HepG2 (cell line): ENCODE measurements around the gene SCO1. TPM values are rescaled to one million over a fixed set of nuclear protein-coding genes. Genes with fewer than 3 reads are reported as not detected.

Experiments used
- AKNA ChIP-seq: sonication (generic); formaldehyde crosslinking; IDR thresholded peaks from 2 replicates; pipeline ENCODE4 v1.4.0; 2020; ENCODE audit warnings: missing genetic modification reagents, borderline replicate concordance
- ATF5 ChIP-seq: sonication (generic); formaldehyde crosslinking; IDR thresholded peaks from 2 replicates; pipeline ENCODE4 v1.4.0; 2020; ENCODE audit warnings: mild to moderate bottlenecking, low read depth, missing genetic modification reagents
- FOXM1 ChIP-seq: sonication (generic); formaldehyde crosslinking; IDR thresholded peaks from 2 replicates; pipeline ENCODE4 v1.5.0; 2020; ENCODE audit warnings: missing genetic modification reagents
- REL ChIP-seq: sonication (generic); formaldehyde crosslinking; conservative IDR thresholded peaks from 2 replicates; pipeline ENCODE4 v1.8.0; 2022; ENCODE audit warnings: mild to moderate bottlenecking, missing genetic modification reagents, moderate library complexity
- SCMH1 ChIP-seq: sonication (generic); formaldehyde crosslinking; IDR thresholded peaks from 2 replicates; pipeline ENCODE4 v1.9.0; 2021; ENCODE audit warnings: missing genetic modification reagents, mild to moderate bottlenecking, borderline replicate concordance
- SMARCE1 ChIP-seq: fragments of 450-650 bp; IDR thresholded peaks from 2 replicates; pipeline ENCODE4 v1.6.1; 2017; ENCODE audit warnings: borderline replicate concordance
- TFDP1 ChIP-seq: IDR thresholded peaks from 2 replicates; pipeline ENCODE4 v1.6.1; 2016; ENCODE audit warnings: missing compliant biosample characterization, missing genetic modification reagents, borderline replicate concordance
- ZHX1 ChIP-seq: sonication (generic); formaldehyde crosslinking; IDR thresholded peaks from 2 replicates; pipeline ENCODE4 v1.8.1; 2022; ENCODE audit warnings: low read depth, mild to moderate bottlenecking, missing genetic modification reagents
- ZMYM2 ChIP-seq: sonication (generic); formaldehyde crosslinking; IDR thresholded peaks from 2 replicates; pipeline ENCODE4 v1.8.0; 2022; ENCODE audit warnings: mild to moderate bottlenecking, missing genetic modification reagents
- ZNF124 ChIP-seq: sonication (generic); formaldehyde crosslinking; IDR thresholded peaks from 2 replicates; pipeline ENCODE4 v1.4.0; 2020; ENCODE audit warnings: missing genetic modification reagents
- ZNF160 ChIP-seq: sonication (generic); formaldehyde crosslinking; IDR thresholded peaks from 2 replicates; pipeline ENCODE4 v1.8.0; 2022; ENCODE audit warnings: mild to moderate bottlenecking, inconsistent platforms, missing genetic modification reagents
- ZNF605 ChIP-seq: sonication (generic); formaldehyde crosslinking; IDR thresholded peaks from 2 replicates; pipeline ENCODE4 v1.8.0; 2022; ENCODE audit warnings: mild to moderate bottlenecking, missing genetic modification reagents
- ZNF724P ChIP-seq: sonication (generic); formaldehyde crosslinking; IDR thresholded peaks from 2 replicates; pipeline ENCODE4 v1.8.0; 2022; ENCODE audit warnings: missing genetic modification reagents, borderline replicate concordance
- ZNF788 ChIP-seq: sonication (generic); formaldehyde crosslinking; IDR thresholded peaks from 2 replicates; pipeline ENCODE4 v1.5.0; 2020; ENCODE audit warnings: mild to moderate bottlenecking, missing genetic modification reagents, borderline replicate concordance
- ZSCAN12 ChIP-seq: sonication (generic); formaldehyde crosslinking; IDR thresholded peaks from 2 replicates; pipeline ENCODE4 v1.9.0; 2021; ENCODE audit warnings: mild to moderate bottlenecking, missing genetic modification reagents
- polyA plus RNA-seq, 8 experiments: library from polyadenylated mRNA; depleted of rRNA in 3 of 8; stranded (reverse) in 7 of 8; unstranded in 1 of 8; fragments of >200 nt; fragmentation: Illumina TruSeq in 4 of 8; extraction: Trizol in 4 of 8; gene quantifications; 2 replicates each; pipeline versions ENCODE4 v1.2.1 to v1.2.3, GENCODE V29; 2011 to 2016; ENCODE audit warnings: low read depth in 4 of 8, missing spikeins in 1 of 8, mixed read lengths in 1 of 8; ENCODE audit not compliant: insufficient read depth in 1 of 8
- total RNA-seq, 5 experiments: library from RNA; depleted of rRNA; stranded (reverse); fragments of >200 nt; fragmentation: Illumina TruSeq; extraction: Trizol; gene quantifications; 2 replicates each; pipeline ENCODE4 v1.2.3, GENCODE V29; 2016; ENCODE audit warnings: low read depth in 1 of 5
- TF ChIP-seq, protein P1 (sequence below): sonication (generic); formaldehyde crosslinking; IDR thresholded peaks from 2 replicates; pipeline ENCODE4 v1.4.0; 2020; ENCODE audit warnings: missing genetic modification reagents

Gene SCO1
- total and polyA plus RNA-seq, 2 of the 13 experiments (the other 11 are each of a cell fraction or from before 2014, with no cell fraction given), result 11.4 to 50.3 TPM

DNA sequence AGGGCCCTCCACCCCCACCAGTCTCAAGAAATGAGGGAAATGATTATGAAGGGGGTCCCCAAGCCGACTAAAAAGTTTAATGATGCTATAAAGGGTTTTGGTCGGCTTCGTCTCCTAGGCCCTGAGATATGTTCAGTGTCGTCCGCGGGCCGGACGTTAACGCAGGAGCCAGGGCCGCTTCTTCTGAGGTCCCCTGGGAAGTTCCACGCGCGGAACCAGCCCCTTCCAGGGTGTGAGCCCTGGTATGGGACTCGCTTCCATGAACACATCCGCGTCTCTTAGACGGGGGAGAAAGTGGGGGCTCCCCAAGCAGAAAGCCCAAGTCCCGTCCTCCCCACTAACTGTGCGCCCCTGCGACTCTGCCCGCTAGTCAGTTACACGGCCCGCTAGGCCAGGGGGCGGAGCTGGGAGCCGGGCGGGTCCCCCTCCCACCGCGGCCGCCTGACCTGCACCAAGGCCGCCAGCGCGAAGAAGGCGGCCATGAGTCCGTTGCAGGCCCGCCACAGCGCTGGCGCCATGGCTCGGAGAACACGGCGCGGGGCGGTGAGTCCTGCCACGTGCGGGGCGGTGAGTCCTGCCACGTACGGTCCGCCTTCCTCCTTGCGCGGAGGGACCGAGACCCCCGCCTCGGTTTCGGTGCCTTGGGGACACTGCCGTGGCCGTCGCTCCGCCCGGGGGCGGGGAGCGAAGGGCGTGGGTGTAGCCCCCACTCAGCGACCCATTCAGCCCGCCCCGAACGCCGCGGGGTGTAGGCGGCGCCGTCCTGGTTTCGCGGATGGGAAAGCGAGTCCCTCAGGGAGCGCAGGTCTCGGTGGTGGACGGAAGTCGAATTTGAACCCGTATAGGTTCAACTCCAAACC lies 32.2 kb upstream of the SCO1 start, which contains the start of gene TMEM220 (continued):
- TF ChIP-seq ZNF124 (0 out of 2 replicates have a peak, but pooled peaks have one; percentile 30), ZSCAN12 (no peak), FOXM1 (CRISPR knock-in tag) (no peak), TFDP1 (CRISPR knock-in tag) (peak; percentile 79), ZNF788 (peak; percentile 51; the same call in 1 of the 2 replicates), SCMH1 (no peak), SMARCE1 (no peak), ZMYM2 (CRISPR knock-in tag) (no peak), ZHX1 (CRISPR knock-in tag) (peak; percentile 91), ATF5 (CRISPR knock-in tag) (no peak), ZNF605 (CRISPR knock-in tag) (peak; percentile 42; the same call in 1 of the 2 replicates), ZNF160 (CRISPR knock-in tag) (peak; percentile 30; the same call in 1 of the 2 replicates), REL (CRISPR knock-in tag) (peak; percentile 84), ZNF724P (CRISPR knock-in tag) (peak; percentile 54; the same call in 1 of the 2 replicates), AKNA (0 out of 2 replicates have a peak, but pooled peaks have one; percentile 71)
- TF ChIP-seq, protein P1, sequence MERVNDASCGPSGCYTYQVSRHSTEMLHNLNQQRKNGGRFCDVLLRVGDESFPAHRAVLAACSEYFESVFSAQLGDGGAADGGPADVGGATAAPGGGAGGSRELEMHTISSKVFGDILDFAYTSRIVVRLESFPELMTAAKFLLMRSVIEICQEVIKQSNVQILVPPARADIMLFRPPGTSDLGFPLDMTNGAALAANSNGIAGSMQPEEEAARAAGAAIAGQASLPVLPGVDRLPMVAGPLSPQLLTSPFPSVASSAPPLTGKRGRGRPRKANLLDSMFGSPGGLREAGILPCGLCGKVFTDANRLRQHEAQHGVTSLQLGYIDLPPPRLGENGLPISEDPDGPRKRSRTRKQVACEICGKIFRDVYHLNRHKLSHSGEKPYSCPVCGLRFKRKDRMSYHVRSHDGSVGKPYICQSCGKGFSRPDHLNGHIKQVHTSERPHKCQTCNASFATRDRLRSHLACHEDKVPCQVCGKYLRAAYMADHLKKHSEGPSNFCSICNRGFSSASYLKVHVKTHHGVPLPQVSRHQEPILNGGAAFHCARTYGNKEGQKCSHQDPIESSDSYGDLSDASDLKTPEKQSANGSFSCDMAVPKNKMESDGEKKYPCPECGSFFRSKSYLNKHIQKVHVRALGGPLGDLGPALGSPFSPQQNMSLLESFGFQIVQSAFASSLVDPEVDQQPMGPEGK, result peak; percentile 83
